Endothelial cell (in vitro differentiated cells): ENCODE results near the gene ILF3. TPM values are rescaled to one million over a fixed set of nuclear protein-coding genes. Genes with fewer than 3 reads are reported as not detected.
"Not testable (repeated sequence)": the region's sequence is repeated elsewhere in the genome, so short reads cannot be mapped to it uniquely, and the experiment has no call there.

Experiments
- DNase-seq: peaks from one replicate; pipeline ENCODE4 v3.0.0; 2021; ENCODE audit warnings: low spot score
- H3K27ac Mint-ChIP-seq: one replicate; pipeline ENCODE4 v1.8.0; 2021; ENCODE audit warnings: mixed read lengths, inconsistent platforms; ENCODE audit not compliant: unreplicated experiment
- H3K27me3 Mint-ChIP-seq: one replicate; pipeline ENCODE4 v1.8.0; 2021; ENCODE audit warnings: mild to moderate bottlenecking, moderate library complexity, mixed read lengths, inconsistent platforms; ENCODE audit not compliant: unreplicated experiment
- H3K36me3 Mint-ChIP-seq: one replicate; pipeline ENCODE4 v1.8.0; 2021; ENCODE audit warnings: mild to moderate bottlenecking, low read depth, mixed read lengths, inconsistent platforms; ENCODE audit not compliant: unreplicated experiment
- H3K4me1 Mint-ChIP-seq: one replicate; pipeline ENCODE4 v1.8.0; 2021; ENCODE audit warnings: mild to moderate bottlenecking, mixed read lengths, inconsistent platforms; ENCODE audit not compliant: unreplicated experiment
- H3K4me3 Mint-ChIP-seq: one replicate; pipeline ENCODE4 v1.8.0; 2021; ENCODE audit warnings: mild to moderate bottlenecking, mixed read lengths, inconsistent platforms; ENCODE audit not compliant: unreplicated experiment
- H3K9me3 Mint-ChIP-seq: one replicate; pipeline ENCODE4 v1.8.0; 2021; ENCODE audit warnings: mixed read lengths, inconsistent platforms; ENCODE audit not compliant: unreplicated experiment
- CTCF ChIP-seq: fragments of 200-600 bp; sonication (generic); IDR thresholded peaks from one replicate; pipeline ENCODE4 v1.5.0; 2021; ENCODE audit warnings: antibody characterized with exemption; ENCODE audit not compliant: unreplicated experiment
- total RNA-seq: library from RNA; stranded (reverse); fragmentation: NEBNext Ultra II Directional; extraction: Animal tissue kit (Norgen Biotek cat#: 25700); gene quantifications from one replicate; pipeline ENCODE4 v1.2.1, GENCODE V29; 2021; ENCODE audit not compliant: unreplicated experiment

The ILF3 gene
- total RNA-seq, 1 donor from 2014 or later = 330 TPM

- H3K4me3 Mint-ChIP-seq = no peak overlapping the region
- no peaks in the 10 kb centered on the region for H3K9me3 Mint-ChIP-seq
- H3K27me3 Mint-ChIP-seq = peaks cover 3% of the 10 kb centered on the region
- DNase-seq = no peak
- H3K27ac Mint-ChIP-seq = no peak overlapping the region
- H3K4me1 Mint-ChIP-seq = peaks cover under 1% of the 10 kb centered on the region
- no peak for TF ChIP-seq CTCF
- H3K36me3 Mint-ChIP-seq = peaks cover 21% of the 10 kb centered on the region
Observed at GRCh38 chr19:10667867-10668266, 13.7 kb downstream of the ILF3 start.

- no peak for TF ChIP-seq CTCF
- Mint-ChIP-seq H3K9me3 (no peaks in the 10 kb centered on the region), H3K36me3 (peaks cover 23% of the 10 kb centered on the region), H3K4me3 (no peak overlapping the region), H3K27ac (no peak overlapping the region), H3K27me3 (peaks cover 3% of the 10 kb centered on the region), H3K4me1 (no peaks in the 10 kb centered on the region)
- no peak for DNase-seq
Observed at GRCh38 chr19:10669246-10669645, 15.1 kb downstream of the ILF3 start.

DNA sequence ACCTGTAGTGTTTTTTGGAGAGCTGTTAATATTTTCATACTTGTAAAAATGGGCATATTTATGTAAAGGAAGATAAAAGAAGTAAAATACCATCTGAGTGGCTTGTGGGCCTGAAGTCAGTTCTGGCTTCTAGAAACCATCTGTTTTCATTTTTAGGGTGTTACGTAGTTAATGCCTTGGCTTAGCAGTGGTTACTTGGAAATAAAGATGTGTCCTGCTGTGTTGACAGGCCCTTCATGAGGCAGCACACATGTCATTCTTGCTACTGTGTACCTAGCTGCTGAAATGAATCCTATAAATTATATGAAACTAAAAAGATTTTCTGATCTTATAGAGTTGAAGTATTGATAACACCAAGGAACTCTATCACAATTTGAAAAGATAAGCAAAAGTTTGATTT is 16.0 kb downstream of the ILF3 start:
- Mint-ChIP-seq H3K4me1 (no peaks in the 10 kb centered on the region), H3K27ac (no peak overlapping the region), H3K27me3 (peaks cover 3% of the 10 kb centered on the region), H3K9me3 (no peaks in the 10 kb centered on the region), H3K4me3 (no peak overlapping the region), H3K36me3 (peaks cover 27% of the 10 kb centered on the region)
- TF ChIP-seq CTCF = no peak
- DNase-seq = no peak

DNA sequence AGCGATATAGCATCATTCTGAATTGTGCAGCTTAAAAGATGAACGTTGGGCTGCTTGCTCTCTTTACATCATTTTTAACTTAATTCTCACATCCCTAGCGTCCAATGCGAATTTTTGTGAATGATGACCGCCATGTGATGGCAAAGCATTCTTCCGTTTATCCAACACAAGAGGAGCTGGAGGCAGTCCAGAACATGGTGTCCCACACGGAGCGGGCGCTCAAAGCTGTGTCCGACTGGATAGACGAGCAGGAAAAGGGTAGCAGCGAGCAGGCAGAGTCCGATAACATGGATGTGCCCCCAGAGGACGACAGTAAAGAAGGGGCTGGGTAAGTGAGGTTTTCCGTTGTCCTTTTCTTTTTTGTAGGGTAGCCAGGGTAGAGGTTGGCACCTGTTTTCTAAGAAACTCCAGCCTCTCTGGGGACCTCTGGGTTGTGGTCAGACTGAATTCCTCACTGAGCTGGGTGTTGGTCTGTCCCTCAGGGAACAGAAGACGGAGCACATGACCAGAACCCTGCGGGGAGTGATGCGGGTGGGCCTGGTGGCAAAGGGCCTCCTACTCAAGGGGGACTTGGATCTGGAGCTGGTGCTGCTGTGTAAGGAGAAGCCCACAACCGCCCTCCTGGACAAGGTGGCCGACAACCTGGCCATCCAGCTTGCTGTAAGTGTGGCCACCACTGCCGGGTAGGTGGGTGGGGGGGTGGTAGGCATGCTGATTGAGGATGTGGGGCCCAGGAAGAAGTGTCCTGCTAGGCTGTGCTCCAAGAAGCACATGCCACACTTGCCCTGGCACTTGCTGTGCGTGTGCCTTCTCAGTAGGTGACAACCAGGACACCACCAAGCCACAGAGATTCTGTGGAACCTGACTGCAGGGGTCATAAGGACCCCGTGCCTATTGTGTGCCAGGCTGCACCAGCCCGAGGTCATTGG is 17.0 kb downstream of the ILF3 start:
- H3K27ac Mint-ChIP-seq = no peak overlapping the region
- no peak for DNase-seq
- no peaks in the 10 kb centered on the region for H3K9me3 Mint-ChIP-seq
- peak overlapping the region; percentile 42 for H3K4me3 Mint-ChIP-seq
- no peak for TF ChIP-seq CTCF
- peaks cover 27% of the 10 kb centered on the region for H3K36me3 Mint-ChIP-seq
- H3K4me1 Mint-ChIP-seq = no peaks in the 10 kb centered on the region
- peaks cover 3% of the 10 kb centered on the region for H3K27me3 Mint-ChIP-seq

GRCh38 chr19:10671922-10672321 is 17.8 kb downstream of the ILF3 start:
- H3K27ac Mint-ChIP-seq, DNase-seq, H3K9me3 Mint-ChIP-seq, H3K4me1 Mint-ChIP-seq, H3K4me3 Mint-ChIP-seq, H3K27me3 Mint-ChIP-seq: not testable (repeated sequence)
- peaks cover 29% of the 10 kb centered on the region for H3K36me3 Mint-ChIP-seq

DNA sequence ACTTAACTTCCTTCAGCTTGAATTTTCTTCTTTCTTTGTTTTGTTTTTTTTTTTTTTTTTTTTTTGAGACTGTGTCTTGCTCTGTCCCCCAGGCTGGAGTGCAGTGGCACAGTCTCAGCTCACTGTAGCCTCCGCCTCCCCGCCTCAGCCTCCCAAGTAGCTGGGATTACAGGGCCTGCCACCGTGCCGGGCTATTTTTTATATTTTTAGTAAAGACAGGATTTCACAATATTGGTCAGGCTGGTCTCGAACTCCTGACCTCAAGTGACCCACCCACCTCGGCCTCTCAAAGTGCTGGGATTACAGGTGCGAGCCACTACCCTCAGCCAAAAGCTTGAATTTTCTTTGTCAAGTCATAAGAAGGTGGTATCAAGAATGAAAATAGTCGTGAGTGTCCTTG is 21.1 kb downstream of the ILF3 start:
- H3K36me3 Mint-ChIP-seq = peaks cover 45% of the 10 kb centered on the region
- not testable (repeated sequence) for H3K27ac Mint-ChIP-seq, H3K9me3 Mint-ChIP-seq

More for the DNA sequence above, 21.1 kb downstream of the ILF3 start:
- DNase-seq, H3K4me1 Mint-ChIP-seq, H3K4me3 Mint-ChIP-seq, H3K27me3 Mint-ChIP-seq: not testable (repeated sequence)
